Measurements from ENCODE around the gene BBS4.
"Not testable (repeated sequence)": the region's sequence is repeated elsewhere in the genome, so short reads cannot be mapped to it uniquely, and the experiment has no call there.

BBS4 gene

GRCh38 chr15:72685925-72686794 is at the start of gene BBS4, which contains the start of gene HIGD2B:
Gene BBS4, plus strand, starts transcription at chr15:72686207. Its CDS starts 21 bp downstream, at chr15:72686228.
Gene HIGD2B, minus strand, starts transcription at chr15:72686182. Its CDS starts 9,808 bp downstream, at chr15:72676374.
- no peaks in the 10 kb centered on the region for H3K9me2 ChIP-seq (replicated peaks; ENCODE audit: control insufficient read depth, low read length)
- no peaks in the 10 kb centered on the region; the same call in 1 of the 2 replicates for H3K9me3 ChIP-seq (ENCODE audit: control insufficient read depth, insufficient read depth, low read length)
- peaks cover 7% of the 10 kb centered on the region for H3F3A ChIP-seq (ENCODE audit: control insufficient read depth, insufficient read depth)
- peak within 1 kb of the TSS; percentile 85 for H3K4me2 ChIP-seq (ENCODE audit: low read length)
- H3K4me3 ChIP-seq (ENCODE audit: low read length), result peak within 1 kb of the TSS; percentile 85
- H3K27ac ChIP-seq (ENCODE audit: low read depth, low read length), result peak within 1 kb of the TSS; percentile 64
- H3K27me3 ChIP-seq (ENCODE audit: control insufficient read depth, low read length), result no peaks in the 10 kb centered on the region
- no peaks in the 10 kb centered on the region for H4K20me1 ChIP-seq (ENCODE audit: control insufficient read depth, insufficient read depth, low read depth, low read length)
- no peaks in the 10 kb centered on the region for H3K36me3 ChIP-seq (ENCODE audit: control insufficient read depth, low read length)
- TF ChIP-seq EZH2phosphoT487 (IDR thresholded peaks at IDR 0.05; ENCODE audit: borderline replicate concordance, low read length) (no peak), CTCF (IDR thresholded peaks at IDR 0.05; ENCODE audit: low read depth, low read length, poor library complexity, severe bottlenecking) (no peak)
- peaks cover 21% of the 10 kb centered on the region for H3K4me1 ChIP-seq (ENCODE audit: control insufficient read depth, low read length)
- H3K79me2 ChIP-seq (ENCODE audit: control insufficient read depth, low read length), result peaks cover 5% of the 10 kb centered on the region

- H3K4me3 ChIP-seq (ENCODE audit: low read length), result peak overlapping the region; percentile 45
- not testable (repeated sequence) for H3K4me1 ChIP-seq (ENCODE audit: control insufficient read depth, low read length); H3K27ac ChIP-seq (ENCODE audit: low read depth, low read length); H3K79me2 ChIP-seq (ENCODE audit: control insufficient read depth, low read length); H3K9me3 ChIP-seq (ENCODE audit: control insufficient read depth, insufficient read depth, low read length); H3K36me3 ChIP-seq (ENCODE audit: control insufficient read depth, low read length); H3K27me3 ChIP-seq (ENCODE audit: control insufficient read depth, low read length); H3K9me2 ChIP-seq (replicated peaks; ENCODE audit: control insufficient read depth, low read length); H3F3A ChIP-seq (ENCODE audit: control insufficient read depth, insufficient read depth); H4K20me1 ChIP-seq (ENCODE audit: control insufficient read depth, insufficient read depth, low read depth, low read length)
- peak overlapping the region; percentile 36; the same call in 1 of the 2 replicates for H3K4me2 ChIP-seq (ENCODE audit: low read length)
Observed at GRCh38 chr15:72636519-72637282, 49.3 kb upstream of the BBS4 start.

GRCh38 chr15:72639759-72640483 is 46.1 kb upstream of the BBS4 start:
- not testable (repeated sequence) for H3K4me1 ChIP-seq (ENCODE audit: control insufficient read depth, low read length); H3K27ac ChIP-seq (ENCODE audit: low read depth, low read length); H3F3A ChIP-seq (ENCODE audit: control insufficient read depth, insufficient read depth); H3K9me2 ChIP-seq (replicated peaks; ENCODE audit: control insufficient read depth, low read length); H3K36me3 ChIP-seq (ENCODE audit: control insufficient read depth, low read length); H4K20me1 ChIP-seq (ENCODE audit: control insufficient read depth, insufficient read depth, low read depth, low read length); H3K4me3 ChIP-seq (ENCODE audit: low read length); H3K9me3 ChIP-seq (ENCODE audit: control insufficient read depth, insufficient read depth, low read length); H3K4me2 ChIP-seq (ENCODE audit: low read length); H3K27me3 ChIP-seq (ENCODE audit: control insufficient read depth, low read length); H3K79me2 ChIP-seq (ENCODE audit: control insufficient read depth, low read length)

GRCh38 chr15:72642271-72642670 is 43.7 kb upstream of the BBS4 start:
- not testable (repeated sequence) for H3K9me2 ChIP-seq (replicated peaks; ENCODE audit: control insufficient read depth, low read length); H3K9me3 ChIP-seq (ENCODE audit: control insufficient read depth, insufficient read depth, low read length); H3F3A ChIP-seq (ENCODE audit: control insufficient read depth, insufficient read depth); H3K27me3 ChIP-seq (ENCODE audit: control insufficient read depth, low read length); H4K20me1 ChIP-seq (ENCODE audit: control insufficient read depth, insufficient read depth, low read depth, low read length); H3K4me3 ChIP-seq (ENCODE audit: low read length); H3K4me2 ChIP-seq (ENCODE audit: low read length); H3K79me2 ChIP-seq (ENCODE audit: control insufficient read depth, low read length); H3K27ac ChIP-seq (ENCODE audit: low read depth, low read length); H3K4me1 ChIP-seq (ENCODE audit: control insufficient read depth, low read length); H3K36me3 ChIP-seq (ENCODE audit: control insufficient read depth, low read length)

- H3F3A ChIP-seq (ENCODE audit: control insufficient read depth, insufficient read depth); H3K27me3 ChIP-seq (ENCODE audit: control insufficient read depth, low read length): not testable (repeated sequence)
Observed at GRCh38 chr15:72648631-72649253, 37.3 kb upstream of the BBS4 start.

GRCh38 chr15:72654397-72654796 is 31.6 kb upstream of the BBS4 start, which contains the start of gene GOLGA6B:
Gene GOLGA6B, plus strand, starts transcription at chr15:72654697. Its CDS starts 41 bp downstream, at chr15:72654738.
- H3K36me3 ChIP-seq (ENCODE audit: control insufficient read depth, low read length); H3K27ac ChIP-seq (ENCODE audit: low read depth, low read length); H4K20me1 ChIP-seq (ENCODE audit: control insufficient read depth, insufficient read depth, low read depth, low read length); H3K4me2 ChIP-seq (ENCODE audit: low read length); H3K27me3 ChIP-seq (ENCODE audit: control insufficient read depth, low read length); H3K4me1 ChIP-seq (ENCODE audit: control insufficient read depth, low read length); H3K9me3 ChIP-seq (ENCODE audit: control insufficient read depth, insufficient read depth, low read length); H3F3A ChIP-seq (ENCODE audit: control insufficient read depth, insufficient read depth); H3K4me3 ChIP-seq (ENCODE audit: low read length); H3K9me2 ChIP-seq (replicated peaks; ENCODE audit: control insufficient read depth, low read length); H3K79me2 ChIP-seq (ENCODE audit: control insufficient read depth, low read length): not testable (repeated sequence)

More at GRCh38 chr15:72648631-72649253, 37.3 kb upstream of the BBS4 start:
- not testable (repeated sequence) for H3K36me3 ChIP-seq (ENCODE audit: control insufficient read depth, low read length); H3K4me2 ChIP-seq (ENCODE audit: low read length); H3K79me2 ChIP-seq (ENCODE audit: control insufficient read depth, low read length); H4K20me1 ChIP-seq (ENCODE audit: control insufficient read depth, insufficient read depth, low read depth, low read length); H3K9me2 ChIP-seq (replicated peaks; ENCODE audit: control insufficient read depth, low read length); H3K27ac ChIP-seq (ENCODE audit: low read depth, low read length); H3K9me3 ChIP-seq (ENCODE audit: control insufficient read depth, insufficient read depth, low read length); H3K4me3 ChIP-seq (ENCODE audit: low read length); H3K4me1 ChIP-seq (ENCODE audit: control insufficient read depth, low read length)

All from DOHH2 (cell line).